Measurements from ENCODE around the gene CKS1B. TPM values are rescaled to one million over a fixed set of nuclear protein-coding genes. Genes with fewer than 3 reads are reported as not detected.

The CKS1B gene
- total RNA-seq, 2 donors from 2014 or later: 9.3 to 9.4 TPM

GRCh38 chr1:155009742-155010141 lies 35.3 kb downstream of the CKS1B start:
- peak overlapping the region; percentile 95 for H3K27ac Mint-ChIP-seq
- DNase-seq (no peak), ATAC-seq (no peak)
- H3K36me3 Mint-ChIP-seq (ENCODE audit: low read depth): peaks cover 7% of the 10 kb centered on the region
- H3K9me3 ChIP-seq (ENCODE audit: control insufficient read depth, low read length, poor library complexity, severe bottlenecking): no peaks in the 10 kb centered on the region
- no peaks in the 10 kb centered on the region for H3K27me3 Mint-ChIP-seq
- peak overlapping the region; percentile 98 for H3K4me3 Mint-ChIP-seq
- H3K4me1 Mint-ChIP-seq: peaks cover 69% of the 10 kb centered on the region

- ATAC-seq: no peak
- H3K36me3 Mint-ChIP-seq (ENCODE audit: low read depth): peaks cover 7% of the 10 kb centered on the region
- peak overlapping the region; percentile 95 for H3K27ac Mint-ChIP-seq
- DNase-seq: no peak
- no peaks in the 10 kb centered on the region for H3K9me3 ChIP-seq (ENCODE audit: control insufficient read depth, low read length, poor library complexity, severe bottlenecking)
- peaks cover 65% of the 10 kb centered on the region for H3K4me1 Mint-ChIP-seq
- no peaks in the 10 kb centered on the region for H3K27me3 Mint-ChIP-seq
- peak overlapping the region; percentile 98 for H3K4me3 Mint-ChIP-seq
Measured at GRCh38 chr1:155010211-155010918, 35.9 kb downstream of the CKS1B start.

- H3K9me3 ChIP-seq (ENCODE audit: control insufficient read depth, low read length, poor library complexity, severe bottlenecking): no peaks in the 10 kb centered on the region
- ATAC-seq: no peak
- Mint-ChIP-seq H3K36me3 (ENCODE audit: low read depth) (peaks cover 9% of the 10 kb centered on the region), H3K4me1 (peaks cover 66% of the 10 kb centered on the region), H3K27me3 (no peaks in the 10 kb centered on the region), H3K4me3 (peak overlapping the region; percentile 98), H3K27ac (peak overlapping the region; percentile 95)
- no peak for DNase-seq
Measured at GRCh38 chr1:155011004-155011416, 36.5 kb downstream of the CKS1B start.

- no peak for DNase-seq
- peak overlapping the region; percentile 95 for H3K27ac Mint-ChIP-seq
Measured at GRCh38 chr1:155011437-155012025, 37.0 kb downstream of the CKS1B start.

GRCh38 chr1:155012026-155012546 lies 37.6 kb downstream of the CKS1B start:
- Mint-ChIP-seq H3K27ac (peak overlapping the region; percentile 53), H3K27me3 (no peaks in the 10 kb centered on the region), H3K36me3 (ENCODE audit: low read depth) (peaks cover 9% of the 10 kb centered on the region), H3K4me1 (peaks cover 62% of the 10 kb centered on the region), H3K4me3 (peak overlapping the region; percentile 98)
- no peak for DNase-seq
- peak; percentile 1 for ATAC-seq
- H3K9me3 ChIP-seq (ENCODE audit: control insufficient read depth, low read length, poor library complexity, severe bottlenecking): no peaks in the 10 kb centered on the region

More at GRCh38 chr1:155011437-155012025, 37.0 kb downstream of the CKS1B start:
- Mint-ChIP-seq H3K4me1 (peaks cover 66% of the 10 kb centered on the region), H3K4me3 (peak overlapping the region; percentile 98), H3K27me3 (no peaks in the 10 kb centered on the region), H3K36me3 (ENCODE audit: low read depth) (peaks cover 9% of the 10 kb centered on the region)
- peak; percentile 49 for ATAC-seq
- H3K9me3 ChIP-seq (ENCODE audit: control insufficient read depth, low read length, poor library complexity, severe bottlenecking): no peaks in the 10 kb centered on the region

GRCh38 chr1:155012776-155013602 lies 38.5 kb downstream of the CKS1B start:
- peak overlapping the region; percentile 53 for H3K27ac Mint-ChIP-seq
- H3K4me1 Mint-ChIP-seq: peaks cover 64% of the 10 kb centered on the region

GRCh38 chr1:155013632-155014031 lies 39.2 kb downstream of the CKS1B start:
- H3K9me3 ChIP-seq (ENCODE audit: control insufficient read depth, low read length, poor library complexity, severe bottlenecking): no peaks in the 10 kb centered on the region
- ATAC-seq: no peak
- Mint-ChIP-seq H3K4me1 (peaks cover 61% of the 10 kb centered on the region), H3K36me3 (ENCODE audit: low read depth) (peaks cover 9% of the 10 kb centered on the region), H3K27me3 (no peaks in the 10 kb centered on the region), H3K27ac (peak overlapping the region; percentile 53), H3K4me3 (peak overlapping the region; percentile 98)
- peak in 1 of 3 donors; percentile 43 for DNase-seq

More at GRCh38 chr1:155012776-155013602, 38.5 kb downstream of the CKS1B start:
- ATAC-seq (no peak), DNase-seq (no peak)
- no peaks in the 10 kb centered on the region for H3K9me3 ChIP-seq (ENCODE audit: control insufficient read depth, low read length, poor library complexity, severe bottlenecking)
- H3K36me3 Mint-ChIP-seq (ENCODE audit: low read depth): peaks cover 9% of the 10 kb centered on the region
- H3K4me3 Mint-ChIP-seq: peak overlapping the region; percentile 98
- no peaks in the 10 kb centered on the region for H3K27me3 Mint-ChIP-seq

- H3K4me1 Mint-ChIP-seq: peaks cover 62% of the 10 kb centered on the region
- no peaks in the 10 kb centered on the region for H3K9me3 ChIP-seq (ENCODE audit: control insufficient read depth, low read length, poor library complexity, severe bottlenecking)
- DNase-seq (no peak), ATAC-seq (no peak)
- H3K4me3 Mint-ChIP-seq: peak overlapping the region; percentile 87
- H3K27me3 Mint-ChIP-seq: no peaks in the 10 kb centered on the region
- peaks cover 2% of the 10 kb centered on the region for H3K36me3 Mint-ChIP-seq (ENCODE audit: low read depth)
- H3K27ac Mint-ChIP-seq: peak overlapping the region; percentile 53
Measured at GRCh38 chr1:155014709-155015508, 40.4 kb downstream of the CKS1B start.

- Mint-ChIP-seq H3K4me3 (peak overlapping the region; percentile 87), H3K36me3 (ENCODE audit: low read depth) (peaks cover 2% of the 10 kb centered on the region), H3K27ac (peak overlapping the region; percentile 79), H3K27me3 (no peaks in the 10 kb centered on the region), H3K4me1 (peaks cover 60% of the 10 kb centered on the region)
- DNase-seq (no peak), ATAC-seq (no peak)
- no peaks in the 10 kb centered on the region for H3K9me3 ChIP-seq (ENCODE audit: control insufficient read depth, low read length, poor library complexity, severe bottlenecking)
Measured at GRCh38 chr1:155015527-155016230, 41.2 kb downstream of the CKS1B start.

GRCh38 chr1:155016231-155016831 lies 41.9 kb downstream of the CKS1B start:
- H3K4me1 Mint-ChIP-seq: peaks cover 56% of the 10 kb centered on the region
- H3K27ac Mint-ChIP-seq: peak overlapping the region; percentile 79
- peaks cover 2% of the 10 kb centered on the region for H3K36me3 Mint-ChIP-seq (ENCODE audit: low read depth)
- peak overlapping the region; percentile 87 for H3K4me3 Mint-ChIP-seq
- no peak for DNase-seq
- ATAC-seq: peak; percentile 18
- no peaks in the 10 kb centered on the region for H3K9me3 ChIP-seq (ENCODE audit: control insufficient read depth, low read length, poor library complexity, severe bottlenecking)
- H3K27me3 Mint-ChIP-seq: no peaks in the 10 kb centered on the region

GRCh38 chr1:155017041-155017945 lies 42.8 kb downstream of the CKS1B start:
- no peaks in the 10 kb centered on the region for H3K27me3 Mint-ChIP-seq
- DNase-seq (peak; percentile 84 to 87 (median 85)), ATAC-seq (peak; percentile 93)
- peak overlapping the region; percentile 88 for H3K27ac Mint-ChIP-seq
- H3K36me3 Mint-ChIP-seq (ENCODE audit: low read depth): peaks cover 2% of the 10 kb centered on the region
- peaks cover 58% of the 10 kb centered on the region for H3K4me1 Mint-ChIP-seq
- H3K9me3 ChIP-seq (ENCODE audit: control insufficient read depth, low read length, poor library complexity, severe bottlenecking): no peaks in the 10 kb centered on the region
- H3K4me3 Mint-ChIP-seq: peak overlapping the region; percentile 87
